H1 (cell line): ENCODE data around the gene CDRT4.

Experiments used
- ASH2L ChIP-seq: fragments of 200-600, 300-600 bp; sonication (generic); IDR thresholded peaks from one replicate; pipeline ENCODE4 v1.7.1; 2017; ENCODE audit warnings: low read length
- ATF3 ChIP-seq: IDR thresholded peaks from 2 replicates; pipeline ENCODE4 v1.6.1; 2011; ENCODE audit warnings: low read depth, mild to moderate bottlenecking, low read length; ENCODE audit not compliant: insufficient read depth
- BACH1 ChIP-seq: IDR thresholded peaks from 2 replicates; pipeline ENCODE4 v1.6.1; 2012; ENCODE audit warnings: low read length, improper control_type of control experiment
- BRCA1 ChIP-seq: IDR thresholded peaks from 2 replicates; pipeline ENCODE4 v1.6.1; 2012; ENCODE audit warnings: low read depth, low read length, improper control_type of control experiment
- CHD1 ChIP-seq: IDR thresholded peaks from 2 replicates; pipeline ENCODE4 v1.6.1; 2012; ENCODE audit warnings: low read depth, low read length, improper control_type of control experiment
- CREB1 ChIP-seq: IDR thresholded peaks from 2 replicates; pipeline ENCODE4 v1.6.1; 2012; ENCODE audit warnings: inconsistent platforms
- CTCF ChIP-seq, 3 experiments: IDR thresholded peaks; 1 replicate in 2 of 3; 2 replicates in 1 of 3; pipeline versions ENCODE4 v1.5.1 to v1.6.1; 2011; ENCODE audit warnings: low read length in 3 of 3, mild to moderate bottlenecking in 3 of 3, inconsistent platforms in 2 of 3, low read depth in 1 of 3, moderate library complexity in 1 of 3; ENCODE audit not compliant: insufficient read depth in 1 of 3; ENCODE audit errors: control extremely low read depth in 1 of 3
- EP300 ChIP-seq, 2 experiments: IDR thresholded peaks; 1 replicate in 1 of 2; 2 replicates in 1 of 2; pipeline ENCODE4 v1.6.1; 2011 to 2012; ENCODE audit warnings: low read depth in 2 of 2, low read length in 2 of 2, mild to moderate bottlenecking in 2 of 2, borderline replicate concordance in 1 of 2, inconsistent platforms in 1 of 2, moderate library complexity in 1 of 2
- EZH2 ChIP-seq: fragments of 200-600 bp; sonication (generic); IDR thresholded peaks from 2 replicates; pipeline ENCODE4 v1.7.1; 2012; ENCODE audit warnings: low read depth, mild to moderate bottlenecking, moderate library complexity, low read length, inconsistent platforms; ENCODE audit not compliant: severe bottlenecking
- KDM1A ChIP-seq: fragments of 200-600, 300-600 bp; sonication (generic); IDR thresholded peaks from 2 replicates; pipeline ENCODE4 v1.7.1; 2016; ENCODE audit warnings: mild to moderate bottlenecking, low read length, borderline replicate concordance
- POLR2A ChIP-seq, 2 experiments: IDR thresholded peaks; 1 replicate in 1 of 2; 2 replicates in 1 of 2; pipeline ENCODE4 v1.6.1; 2011; ENCODE audit warnings: low read depth in 2 of 2, low read length in 2 of 2, mild to moderate bottlenecking in 2 of 2; ENCODE audit errors: control extremely low read depth in 1 of 2
- USF2 ChIP-seq: IDR thresholded peaks from 2 replicates; pipeline ENCODE4 v1.6.1; 2011; ENCODE audit warnings: low read length, improper control_type of control experiment
- ZNF274 ChIP-seq: IDR thresholded peaks from 2 replicates; pipeline ENCODE4 v1.7.0; 2012; ENCODE audit warnings: low read length, borderline replicate concordance; ENCODE audit errors: extremely low read depth

GRCh38 chr17:15498107-15498506 is 30.7 kb upstream of the CDRT4 start:
- no peak for TF ChIP-seq ZNF274
- peak; percentile 86 for TF ChIP-seq USF2
- TF ChIP-seq CTCF (IDR thresholded peaks at IDR 0.05; ENCODE audit: control extremely low read depth in 1 of 3, insufficient read depth in 1 of 3, low read depth in 1 of 3, low read length in 3 of 3): no peak
- TF ChIP-seq POLR2A (IDR thresholded peaks at IDR 0.05; ENCODE audit: control extremely low read depth in 1 of 2, low read depth in 2 of 2, low read length in 2 of 2): no peak
- TF ChIP-seq CREB1: no peak
- no peak for TF ChIP-seq BACH1
- TF ChIP-seq CHD1: no peak
- no peak for TF ChIP-seq KDM1A
- no peak for TF ChIP-seq EZH2
- TF ChIP-seq EP300 (IDR thresholded peaks at IDR 0.05; ENCODE audit: borderline replicate concordance in 1 of 2, low read depth in 2 of 2, low read length in 2 of 2): no peak
- TF ChIP-seq ATF3: peak; percentile 62; the same call in 1 of the 2 replicates
- TF ChIP-seq ASH2L: no peak
- no peak for TF ChIP-seq BRCA1
